HuH-7.5 (cell line): ENCODE measurements around the gene ENO2.
A peak's percentile ranks its signal among the peaks of the same experiment; 100 is the strongest.
"Not testable (repeated sequence)": the region's sequence is repeated elsewhere in the genome, so short reads cannot be mapped to it uniquely, and the experiment has no call there.

Experiments
- DNase-seq: peaks from one replicate; pipeline ENCODE4 v3.0.0; 2011; ENCODE audit warnings: low spot score

The ENO2 gene

DNA sequence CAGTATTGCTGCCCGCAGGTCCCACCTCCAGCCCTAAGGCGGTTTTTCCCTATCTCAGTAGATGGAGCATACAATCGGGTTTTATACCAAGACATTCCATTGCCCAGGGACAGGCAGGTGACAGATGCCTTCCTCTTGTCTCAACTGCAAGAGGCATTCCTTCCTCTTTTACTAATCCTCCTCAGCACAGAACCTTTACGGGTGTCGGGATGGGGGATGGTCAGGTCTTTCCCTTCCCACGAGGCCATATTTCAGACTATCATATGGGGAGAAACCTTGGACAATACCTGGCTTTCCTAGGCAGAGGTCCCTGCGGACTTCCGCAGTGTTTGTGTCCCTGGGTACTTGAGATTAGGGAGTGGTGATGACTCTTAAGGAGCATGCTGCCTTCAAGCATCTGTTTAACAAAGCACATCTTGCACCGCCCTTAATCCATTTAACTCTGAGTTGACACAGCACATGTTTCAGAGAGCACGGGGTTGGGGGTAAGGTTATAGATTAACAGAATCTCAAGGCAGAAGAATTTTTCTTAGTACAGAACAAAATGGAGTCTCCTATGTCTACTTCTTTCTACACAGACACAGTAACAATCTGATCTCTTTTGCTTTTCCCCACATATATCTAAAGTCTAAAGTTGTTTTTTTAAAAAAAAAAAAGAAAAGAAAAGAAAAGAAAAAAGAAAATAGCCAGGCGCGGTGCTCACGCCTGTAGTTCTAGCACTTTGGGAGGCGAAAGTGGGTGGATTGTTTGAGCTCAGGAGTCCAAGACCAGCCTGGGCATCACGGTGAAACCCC is 28.0 kb upstream of the ENO2 start:
- not testable (repeated sequence) for DNase-seq

DNA sequence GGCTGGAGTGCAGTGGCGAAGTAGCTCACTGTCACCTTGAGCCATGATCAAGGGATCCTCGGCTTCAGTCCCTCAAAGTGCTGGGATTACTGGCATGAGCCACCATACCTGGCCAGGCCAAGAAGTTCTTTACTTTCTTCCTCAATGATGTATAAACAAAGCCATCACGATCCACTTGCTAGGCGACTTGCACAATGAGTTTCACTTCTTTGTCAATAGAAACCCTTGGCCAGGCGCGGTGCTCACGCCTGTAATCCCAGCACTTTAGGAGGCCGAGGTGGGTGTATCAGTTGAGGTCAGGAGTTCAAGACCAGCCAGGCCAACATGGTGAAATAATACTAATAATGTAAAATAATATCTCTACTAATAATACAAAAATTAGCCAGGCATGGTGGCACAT is 26.9 kb upstream of the ENO2 start:
- DNase-seq: no peak

DNA sequence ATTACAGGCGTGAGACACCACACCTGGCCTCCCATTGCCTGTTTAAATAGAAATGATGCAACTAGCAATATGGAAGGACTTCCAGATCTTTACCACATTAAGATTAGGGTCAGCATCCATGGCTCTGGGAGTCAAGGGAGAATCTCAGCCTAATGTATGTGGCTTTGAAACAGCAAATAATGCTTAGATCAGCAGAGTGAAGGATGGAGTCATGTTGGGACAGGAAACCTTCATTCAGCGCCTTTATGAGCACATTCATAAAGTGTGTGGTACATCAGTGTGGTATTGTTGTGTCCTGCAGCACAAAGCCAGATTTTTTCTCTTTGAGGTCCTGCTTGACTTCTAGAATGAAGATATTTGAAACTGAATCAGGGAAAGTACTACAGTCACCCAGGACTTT is 26.0 kb upstream of the ENO2 start:
- DNase-seq: no peak

DNA sequence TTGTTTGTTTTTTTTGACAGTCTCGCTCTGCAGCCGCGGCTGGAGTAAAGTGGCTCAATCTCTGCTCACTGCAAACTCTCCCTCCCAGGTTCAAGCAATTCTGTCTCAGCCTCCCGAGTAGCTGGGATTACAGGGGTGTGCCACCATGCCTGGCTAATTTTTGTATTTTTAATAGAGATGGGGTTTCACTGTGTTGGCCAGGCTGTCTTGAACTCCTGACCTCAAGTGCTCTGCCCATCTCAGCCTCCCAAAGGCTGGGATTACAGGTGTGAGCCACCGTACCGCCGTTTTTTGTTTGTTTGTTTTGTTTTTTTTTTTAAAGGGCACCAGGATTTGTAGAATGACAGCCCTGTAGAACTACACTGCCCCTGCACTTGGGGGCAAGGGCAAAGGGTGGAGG is 25.6 kb upstream of the ENO2 start:
- DNase-seq: not testable (repeated sequence)

DNA sequence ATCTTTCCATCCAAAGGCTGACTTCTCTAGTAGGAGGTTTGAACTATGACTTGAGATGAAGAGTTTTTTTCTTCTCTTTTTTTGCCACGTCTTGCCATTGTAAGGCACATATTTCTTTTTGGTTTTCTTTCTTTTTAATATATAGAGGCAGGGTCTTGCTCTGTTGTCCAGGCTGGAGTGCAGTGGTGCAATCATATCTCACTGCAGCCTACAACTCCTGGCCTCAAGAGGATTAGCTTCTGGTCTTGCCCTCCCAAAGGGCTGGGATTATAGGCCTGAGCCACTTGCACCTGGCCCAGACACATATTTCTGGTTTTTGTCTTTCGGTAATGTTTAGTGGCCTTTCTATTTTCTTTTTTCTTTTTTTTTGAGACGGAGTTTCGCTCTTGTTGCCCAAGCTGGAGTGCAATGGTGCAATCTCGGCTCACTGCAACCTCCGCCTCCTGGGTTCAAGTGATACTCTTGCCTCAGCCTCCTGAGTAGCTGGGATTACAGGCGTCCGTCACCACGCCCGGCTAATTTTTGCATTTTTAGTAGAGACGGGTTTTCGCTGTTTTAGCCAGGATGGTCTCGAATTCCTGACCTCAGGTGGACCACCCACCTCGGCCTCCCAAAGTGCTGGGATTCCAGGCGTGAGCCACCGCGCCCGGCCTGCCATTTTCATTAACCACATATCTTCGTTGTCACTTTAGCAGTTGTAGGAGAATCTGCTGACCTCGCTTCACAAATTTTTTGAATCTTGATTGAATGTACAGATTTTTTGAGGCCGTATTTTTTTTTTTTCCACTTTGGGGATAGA is 24.4 kb upstream of the ENO2 start:
- DNase-seq: not testable (repeated sequence)

DNA sequence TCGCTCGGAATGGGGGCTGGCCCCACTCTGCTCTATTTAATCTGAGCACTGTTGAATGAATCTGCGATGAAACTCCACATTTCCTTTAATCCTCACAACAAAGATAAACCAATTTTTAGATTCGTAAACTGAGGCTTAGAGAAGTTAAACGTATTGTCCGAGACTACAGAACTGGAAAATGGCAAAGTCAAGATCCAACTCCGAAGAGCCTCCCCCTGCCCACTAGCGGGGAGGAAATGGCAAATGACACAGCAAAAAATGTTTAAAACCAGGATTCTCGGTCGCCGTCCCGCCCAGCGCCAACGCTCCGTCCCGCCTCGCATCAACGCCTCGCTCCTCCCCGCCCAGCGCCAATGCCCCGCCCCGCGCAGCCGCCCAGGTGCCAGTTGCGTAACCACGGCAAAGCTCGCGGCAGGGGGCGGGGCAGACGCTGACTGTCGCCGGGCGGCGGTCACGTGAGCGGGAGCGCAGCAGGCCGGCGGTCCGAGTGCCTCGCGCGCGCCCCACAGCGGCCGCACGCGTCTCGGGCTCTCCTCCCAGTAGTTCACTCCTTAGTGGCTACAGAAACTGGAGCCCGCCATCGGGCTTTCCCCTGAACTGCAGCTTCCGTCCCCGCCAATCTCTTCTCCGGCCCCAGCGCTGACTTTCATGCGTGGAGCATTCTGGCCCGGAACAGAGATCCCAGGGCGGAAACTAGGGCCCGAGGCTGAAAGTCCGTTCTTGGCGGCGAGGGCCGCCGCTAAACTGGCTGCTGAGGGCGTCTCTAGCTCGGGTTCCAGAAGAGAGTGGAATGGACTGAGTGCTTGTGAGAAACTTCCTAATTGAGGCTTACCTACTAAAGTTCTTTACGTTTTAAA is 23.4 kb upstream of the ENO2 start:
- DNase-seq: peak; percentile 86

DNA sequence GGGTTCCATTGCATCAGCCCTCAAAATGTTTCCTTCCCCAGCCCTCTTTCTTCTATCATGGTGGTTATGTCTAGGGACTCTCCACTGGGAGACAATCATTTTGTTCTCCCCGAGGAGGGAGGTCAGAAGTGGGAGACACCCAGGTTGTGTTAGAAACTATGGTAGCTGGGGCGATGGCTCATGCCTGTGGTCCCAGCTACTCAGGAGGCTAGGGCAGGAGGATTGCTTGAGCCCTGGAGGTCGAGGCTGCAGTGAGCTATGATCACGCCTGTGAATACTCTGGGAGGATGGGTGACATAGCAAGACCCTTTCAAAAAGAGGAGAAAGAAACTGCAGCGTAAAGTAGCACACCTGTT is 22.8 kb upstream of the ENO2 start:
- no peak for DNase-seq

DNA sequence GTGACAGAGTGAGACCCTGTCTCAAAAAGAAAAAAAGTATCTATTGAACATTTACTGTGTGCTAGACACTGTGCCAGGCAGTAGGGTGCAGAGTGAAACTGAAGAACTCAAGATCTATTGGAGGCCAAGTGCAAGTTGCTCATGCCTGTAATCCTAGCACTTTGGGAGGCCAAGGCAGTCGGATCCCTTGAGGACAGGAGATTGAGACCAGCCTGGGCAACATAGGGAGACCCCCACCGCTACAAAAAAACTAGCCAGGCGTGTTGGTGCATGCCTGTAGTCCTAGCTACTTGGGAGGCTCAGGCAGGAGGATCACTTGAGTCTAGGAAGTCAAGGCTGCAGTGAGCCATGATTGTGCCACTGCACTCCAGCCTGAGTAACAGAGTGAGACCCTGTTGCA is 21.7 kb upstream of the ENO2 start:
- not testable (repeated sequence) for DNase-seq

DNA sequence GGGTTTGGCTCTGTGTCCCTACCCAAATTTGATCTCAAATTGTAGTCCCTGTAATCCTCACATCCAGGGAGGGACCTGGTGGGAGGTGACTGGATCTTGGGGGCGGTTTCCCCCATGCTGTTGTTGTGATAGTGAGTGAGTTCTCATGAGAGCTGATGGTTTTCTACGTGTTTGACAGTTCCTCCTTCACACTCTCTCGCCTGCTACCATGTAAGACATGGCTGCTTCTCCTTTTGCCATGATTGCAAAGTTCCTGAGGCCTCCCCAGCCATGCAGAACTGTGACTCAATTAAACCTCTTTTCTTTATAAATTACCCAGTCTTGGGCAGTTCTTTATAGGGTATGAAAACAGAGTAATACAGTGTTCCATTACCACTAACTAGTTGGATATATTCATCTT is 20.1 kb upstream of the ENO2 start:
- no peak for DNase-seq

DNA sequence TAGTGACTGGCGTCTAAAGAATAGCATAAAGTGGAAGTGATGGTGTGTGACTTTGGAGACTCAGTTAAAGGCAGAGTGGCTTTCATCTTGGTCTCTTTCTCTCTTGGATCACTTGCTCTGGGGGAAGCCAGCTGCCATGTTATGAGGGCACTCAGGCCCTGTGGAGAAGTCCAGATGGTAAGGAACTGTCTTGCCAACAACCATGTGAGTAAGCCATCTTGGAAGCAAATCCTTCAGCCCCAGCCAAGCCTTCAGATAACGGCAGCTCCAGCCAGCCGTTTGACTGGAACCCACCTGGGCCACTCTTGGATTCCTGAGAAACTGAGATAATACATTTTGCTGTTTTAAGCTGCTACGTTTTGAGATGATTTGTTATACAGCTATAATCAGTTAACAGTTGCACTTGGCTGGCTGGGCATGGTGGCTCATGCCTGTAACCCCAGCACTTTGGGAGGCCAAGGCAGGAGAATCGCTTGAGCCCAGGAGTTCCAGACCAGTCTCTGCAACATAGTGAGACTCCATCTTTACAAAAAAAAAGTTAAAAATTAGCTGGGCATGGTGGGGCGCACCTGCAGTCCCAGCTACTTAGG is 17.4 kb upstream of the ENO2 start:
- DNase-seq: no peak

DNA sequence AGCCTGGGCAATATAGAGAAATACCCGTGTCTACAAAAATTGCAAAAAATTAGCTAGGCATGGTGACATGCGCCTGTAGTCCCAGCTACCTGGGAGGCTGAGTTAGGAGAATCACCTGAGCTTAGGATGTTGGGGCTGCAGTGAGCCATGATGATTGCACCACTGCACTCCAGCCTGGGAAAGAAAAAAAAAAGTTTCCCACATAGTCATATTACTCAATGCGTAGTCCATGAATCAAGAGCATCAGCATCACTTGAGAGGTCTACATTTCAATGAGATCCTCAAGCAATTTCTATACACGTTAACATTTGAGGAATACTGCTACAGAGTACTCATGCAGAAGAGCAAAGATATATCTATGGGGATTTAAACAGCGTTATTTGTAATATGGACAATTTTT is 15.0 kb upstream of the ENO2 start:
- DNase-seq: no peak

DNA sequence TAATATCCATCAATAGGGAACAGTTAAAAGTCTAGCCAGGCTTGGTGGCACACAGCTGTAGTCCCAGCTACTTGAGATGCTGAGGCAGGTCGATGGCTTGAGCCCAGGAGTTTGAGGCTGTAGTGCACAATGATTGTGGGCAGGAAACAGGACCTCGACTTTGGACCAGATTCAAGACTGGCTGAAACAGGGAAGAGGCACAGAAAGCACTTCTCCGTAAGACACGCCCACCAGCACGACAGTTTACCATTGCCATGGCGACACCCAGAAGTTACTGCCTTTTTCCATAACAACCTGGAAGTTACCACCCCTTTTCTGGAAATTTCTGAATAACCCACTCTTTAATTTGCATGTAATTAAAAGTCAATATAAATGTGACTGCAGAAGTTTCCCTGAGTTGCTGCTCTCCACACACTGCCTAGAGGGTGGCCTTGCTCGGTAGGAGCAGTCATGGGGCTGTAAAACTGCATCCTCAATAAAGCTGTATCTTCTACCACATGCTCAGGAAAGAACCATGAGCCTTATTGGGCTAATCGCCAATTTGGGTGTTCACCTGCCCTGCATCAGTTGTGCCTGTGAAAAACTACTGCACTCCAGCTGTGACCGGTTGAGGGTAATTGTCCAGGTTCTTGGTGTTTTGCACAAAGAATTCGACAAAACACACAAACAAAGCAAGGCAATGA is 14.4 kb upstream of the ENO2 start:
- DNase-seq: no peak

DNA sequence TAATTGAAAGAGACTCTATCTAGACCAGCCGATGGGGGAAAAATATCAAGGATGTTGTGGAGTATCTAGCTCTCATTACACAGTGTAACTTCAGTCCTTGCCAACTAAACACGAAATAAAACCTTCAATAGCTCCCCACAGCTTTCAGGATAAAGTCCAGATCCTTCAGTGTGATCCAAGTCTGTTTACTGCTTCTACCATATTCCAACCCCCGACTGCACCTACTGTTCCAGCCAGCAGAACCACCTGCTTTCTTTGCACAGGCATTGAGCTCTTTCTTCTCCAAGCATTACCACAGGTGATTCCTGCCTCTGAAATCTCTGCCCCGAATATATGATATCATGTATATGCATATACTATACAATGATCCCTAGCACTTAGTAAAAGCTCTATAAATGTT is 11.9 kb upstream of the ENO2 start:
- no peak for DNase-seq

DNA sequence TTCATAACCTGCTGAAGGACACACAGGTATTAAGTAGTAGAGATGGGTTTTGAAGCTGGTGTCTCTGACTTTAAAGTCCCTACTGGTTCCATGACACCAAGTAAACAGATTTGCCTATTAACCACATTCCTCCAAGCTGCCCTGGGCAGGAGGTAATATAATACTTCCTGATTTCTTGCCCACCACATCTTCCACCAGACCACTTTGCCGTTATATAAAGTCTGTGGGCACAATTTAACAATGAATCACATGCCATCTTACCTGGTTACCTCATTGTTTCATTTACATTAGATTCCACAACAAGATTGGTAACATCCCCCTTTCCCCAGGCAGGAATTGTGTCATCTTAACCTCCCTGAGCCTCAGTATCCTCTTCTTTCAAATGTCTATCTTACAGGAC is 10.7 kb upstream of the ENO2 start:
- DNase-seq: no peak

DNA sequence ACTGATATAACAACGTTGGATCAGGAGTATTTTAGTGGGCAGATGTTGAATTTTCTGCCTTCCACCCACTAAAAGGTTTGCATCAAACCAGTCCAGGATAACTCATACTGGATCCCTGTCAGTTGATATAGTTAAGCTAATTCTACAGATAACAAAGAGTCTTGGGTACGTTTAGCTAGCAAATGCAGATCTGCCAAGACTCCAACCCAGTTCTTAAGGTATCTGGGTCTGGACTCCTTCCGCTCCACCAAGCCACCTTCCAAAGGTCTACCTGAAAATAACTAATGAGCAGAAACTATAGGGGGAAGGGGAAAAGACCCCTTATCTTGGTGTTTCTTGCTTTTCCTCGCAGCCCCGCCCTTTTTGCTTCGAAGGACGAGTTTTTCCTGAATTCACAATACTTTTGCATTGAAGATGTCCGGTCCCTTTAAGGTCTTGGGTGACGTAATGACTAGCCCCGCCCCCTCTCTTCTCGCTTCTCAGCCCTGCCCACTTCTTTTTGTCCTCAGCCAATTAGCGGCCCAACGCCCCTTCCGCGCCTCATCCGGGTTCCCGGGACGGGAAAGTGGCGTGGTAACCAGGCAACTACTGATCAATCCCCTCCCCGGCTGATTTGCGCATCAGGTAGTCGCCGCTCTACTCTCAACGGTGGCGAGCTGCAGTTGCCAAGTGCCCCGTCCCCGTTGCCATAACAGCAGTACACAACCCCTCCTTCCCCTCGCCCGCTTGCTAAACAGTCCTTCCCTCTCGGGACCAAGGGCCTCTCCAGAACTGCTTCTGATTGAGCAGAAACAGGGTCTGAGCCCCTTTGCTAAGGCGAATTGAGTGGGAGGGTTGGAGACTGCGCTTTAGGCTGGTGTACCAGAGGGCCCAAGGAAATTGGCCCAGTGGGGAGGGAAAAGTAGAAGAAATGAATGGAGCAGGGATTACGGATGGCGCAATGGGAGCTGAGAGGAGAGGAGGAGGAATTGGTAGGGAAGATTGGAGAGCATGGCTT is 9.8 kb upstream of the ENO2 start, which contains the start of gene LRRC23:
Gene LRRC23, plus strand, starts transcription at position 543 of the 997 bp plus-strand sequence. CDS start 812 bp downstream, outside the sequence.
- DNase-seq: peak; percentile 87

DNA sequence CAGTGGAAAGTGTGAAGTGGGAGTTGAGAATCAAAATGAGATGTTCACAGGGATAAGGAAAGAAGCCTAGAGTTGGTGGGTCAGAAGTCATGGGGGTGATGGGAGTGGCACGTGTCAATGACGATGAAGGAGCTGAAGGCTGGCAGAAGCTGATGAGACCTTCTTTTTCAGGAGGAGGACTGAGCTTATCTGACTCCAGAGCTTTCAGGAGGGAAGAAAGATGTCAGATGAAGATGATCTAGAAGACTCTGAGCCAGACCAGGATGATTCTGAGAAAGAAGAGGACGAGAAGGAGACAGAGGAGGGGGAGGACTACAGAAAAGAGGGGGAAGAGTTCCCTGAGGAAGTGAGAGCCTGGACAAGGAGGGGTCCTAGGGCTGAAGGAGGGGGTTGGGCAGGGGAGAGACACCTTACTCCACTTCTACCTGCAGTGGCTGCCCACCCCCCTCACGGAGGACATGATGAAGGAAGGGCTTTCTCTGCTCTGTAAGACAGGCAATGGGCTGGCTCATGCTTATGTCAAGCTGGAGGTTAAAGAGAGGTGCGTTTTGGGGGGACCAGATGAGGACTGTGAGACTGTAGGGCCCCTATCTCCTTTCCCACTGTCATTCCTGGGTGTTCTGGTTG is 8.9 kb upstream of the ENO2 start:
- DNase-seq: no peak

DNA sequence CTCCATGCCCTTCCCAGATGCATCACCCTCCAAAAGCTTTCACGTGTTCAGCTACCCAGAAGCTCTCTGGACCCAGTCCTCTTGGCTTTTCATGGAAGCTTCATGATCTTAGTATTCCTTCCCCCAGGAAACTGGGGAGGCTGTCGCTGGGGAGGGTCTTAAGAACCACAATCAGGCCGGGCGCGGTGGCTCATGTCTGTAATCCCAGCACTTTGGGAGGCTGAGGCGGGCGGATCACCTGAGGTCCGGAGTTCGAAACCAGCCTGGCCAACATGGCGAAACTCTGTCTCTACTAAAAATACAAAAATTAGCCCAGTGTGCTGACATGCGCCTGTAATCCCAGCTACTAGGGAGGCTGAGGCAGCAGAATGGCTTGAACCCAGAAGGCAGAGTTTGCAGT is 6.2 kb upstream of the ENO2 start:
- not testable (repeated sequence) for DNase-seq

DNA sequence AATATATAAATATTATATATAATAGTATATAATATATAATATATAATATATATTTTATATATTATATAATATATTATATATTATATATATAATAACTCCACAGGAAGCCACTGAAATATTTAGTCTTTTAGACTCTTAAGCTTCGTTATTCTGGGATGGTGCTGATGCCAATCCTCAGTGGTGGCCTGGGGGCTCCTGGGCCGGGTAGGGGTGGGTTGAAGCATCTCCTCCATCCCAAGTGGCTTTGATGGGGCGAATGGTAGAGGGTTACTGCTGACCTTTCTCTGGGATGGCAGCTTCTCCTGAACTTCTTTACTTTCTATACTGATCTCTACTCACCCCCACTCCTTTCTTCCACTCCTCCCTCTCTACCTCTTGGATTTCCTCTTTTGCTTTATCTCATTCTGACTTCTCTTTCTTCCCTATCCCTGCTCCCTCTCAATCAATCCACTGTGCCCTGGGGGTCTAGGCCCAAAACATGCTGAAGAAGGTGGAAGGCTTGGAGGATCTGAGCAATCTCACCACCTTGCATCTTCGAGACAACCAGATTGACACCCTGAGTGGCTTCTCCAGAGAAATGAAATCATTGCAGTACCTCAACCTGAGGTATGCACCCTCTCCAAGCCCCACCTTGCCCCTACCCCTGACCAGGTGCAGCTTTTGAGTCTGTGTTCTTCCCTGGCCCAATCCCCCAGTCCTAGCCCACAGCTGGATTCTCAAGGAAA is 4.8 kb upstream of the ENO2 start:
- DNase-seq: no peak
